Bronchial epithelial cell (primary cell): ENCODE data around the gene CD9. TPM values are rescaled to one million over a fixed set of nuclear protein-coding genes. Genes with fewer than 3 reads are reported as not detected.

Experiments used
- DNase-seq: peaks from one replicate; pipeline ENCODE4 v3.0.0-alpha.2; 2010; ENCODE audit warnings: low read depth
- FAIRE-seq: peaks from 2 replicates; lab custom pipeline; 2011; peaks lifted over from hg19 to GRCh38; lab: Jason Lieb, UNC
- H3K27me3 ChIP-seq: 2 replicates; pipeline ENCODE4 v1.5.1; 2011; ENCODE audit warnings: low read length; ENCODE audit not compliant: control insufficient read depth, insufficient read depth
- H3K36me3 ChIP-seq: 2 replicates; pipeline ENCODE4 v1.5.1; 2011; ENCODE audit warnings: low read length; ENCODE audit not compliant: control insufficient read depth, insufficient read depth
- H3K4me3 ChIP-seq: 2 replicates; pipeline ENCODE4 v1.5.1; 2011; ENCODE audit warnings: mild to moderate bottlenecking, low read depth, low read length, control low read depth
- CTCF ChIP-seq: IDR thresholded peaks from 2 replicates; pipeline ENCODE4 v1.5.1; 2011; ENCODE audit warnings: mild to moderate bottlenecking, moderate library complexity, low read length, control low read depth, inconsistent platforms; ENCODE audit not compliant: insufficient read depth, severe bottlenecking
- total RNA-seq: library from RNA; depleted of rRNA; stranded (reverse); fragments of >200 nt; gene quantifications from 2 replicates; pipeline ENCODE4 v1.2.1, GENCODE V29; 2014

Gene CD9
- total RNA-seq, 1 donor from 2014 or later = 634 TPM

- peaks cover 8% of the 10 kb centered on the region for H3K36me3 ChIP-seq
- DNase-seq = peak; percentile 100
- peak; percentile 66 for FAIRE-seq
These were observed 15.8 kb downstream of the CD9 start for GRCh38 chr12:6215932-6216494.

GRCh38 chr12:6216581-6216980, 16.4 kb downstream of the CD9 start:
- no peaks in the 10 kb centered on the region for H3K27me3 ChIP-seq
- no peak for TF ChIP-seq CTCF
- DNase-seq (no peak), FAIRE-seq (no peak)
- peaks cover 8% of the 10 kb centered on the region for H3K36me3 ChIP-seq
- no peak overlapping the region for H3K4me3 ChIP-seq

More at GRCh38 chr12:6215932-6216494, 15.8 kb downstream of the CD9 start:
- TF ChIP-seq CTCF = no peak
- H3K27me3 ChIP-seq = no peaks in the 10 kb centered on the region
- no peak overlapping the region for H3K4me3 ChIP-seq

GRCh38 chr12:6218347-6218925, 18.2 kb downstream of the CD9 start:
- Histone ChIP-seq H3K4me3 (no peak overlapping the region), H3K36me3 (peaks cover 4% of the 10 kb centered on the region), H3K27me3 (no peaks in the 10 kb centered on the region)
- FAIRE-seq (no peak), DNase-seq (peak; percentile 89)
- no peak for TF ChIP-seq CTCF

- Histone ChIP-seq H3K36me3 (peaks cover 6% of the 10 kb centered on the region), H3K27me3 (no peaks in the 10 kb centered on the region), H3K4me3 (no peak overlapping the region)
- FAIRE-seq = no peak
- TF ChIP-seq CTCF = no peak
- no peak for DNase-seq
These were observed 19.8 kb downstream of the CD9 start for GRCh38 chr12:6219980-6220379.

- no peak for TF ChIP-seq CTCF
- H3K4me3 ChIP-seq = no peak overlapping the region
- FAIRE-seq = no peak
These were observed 20.9 kb downstream of the CD9 start for GRCh38 chr12:6221146-6221545.

More at GRCh38 chr12:6221146-6221545, 20.9 kb downstream of the CD9 start:
- Histone ChIP-seq H3K36me3 (peaks cover 8% of the 10 kb centered on the region), H3K27me3 (no peaks in the 10 kb centered on the region)
- no peak for DNase-seq
